Activated T-helper 2 cell treated with anti-CD3 and anti-CD28 coated beads, Interferon-gamma antibody, Interleukin-2, Interleukin-4, amounts not matched to agents 10 μg/mL and 5 μg/mL and 100 μg/mL, durations not matched to agents 14 hours and 24 hours and 36 hours (primary cell): ENCODE results near the gene DAGLB. TPM values are rescaled to one million over a fixed set of nuclear protein-coding genes. Genes with fewer than 3 reads are reported as not detected.
A peak's percentile ranks its signal among the peaks of the same experiment; 100 is the strongest.
"Not testable (repeated sequence)": the region's sequence is repeated elsewhere in the genome, so short reads cannot be mapped to it uniquely, and the experiment has no call there.

Source experiments
- DNase-seq: peaks from one replicate; pipeline ENCODE4 v3.0.0; 2021; ENCODE audit warnings: low spot score
- H3K27ac Mint-ChIP-seq: one replicate; pipeline ENCODE4 v1.8.0; 2021; ENCODE audit warnings: mixed read lengths
- H3K27me3 Mint-ChIP-seq: one replicate; pipeline ENCODE4 v1.8.0; 2021; ENCODE audit warnings: low read depth, mixed read lengths
- H3K36me3 Mint-ChIP-seq: one replicate; pipeline ENCODE4 v1.8.0; 2021; ENCODE audit warnings: low read depth, mixed read lengths
- H3K4me1 Mint-ChIP-seq: one replicate; pipeline ENCODE4 v1.8.0; 2021; ENCODE audit warnings: low read depth, mixed read lengths
- H3K4me3 Mint-ChIP-seq: one replicate; pipeline ENCODE4 v1.8.0; 2021; ENCODE audit warnings: low read depth, mild to moderate bottlenecking, moderate library complexity, mixed read lengths
- H3K9me3 Mint-ChIP-seq: one replicate; pipeline ENCODE4 v1.8.0; 2021; ENCODE audit warnings: mixed read lengths
- intact Hi-C: fragments of 100-400 bp; cut with micrococcal nuclease; formaldehyde crosslinking; loops from one replicate; pipeline ENCODE4 v1.15.1; 2023
- total RNA-seq: library from RNA; stranded (reverse); gene quantifications from 2 replicates; pipeline ENCODE4 v1.2.3, GENCODE V29; 2022

Gene DAGLB
- total RNA-seq, 1 donor from 2014 or later, result 22.3 TPM

DNA sequence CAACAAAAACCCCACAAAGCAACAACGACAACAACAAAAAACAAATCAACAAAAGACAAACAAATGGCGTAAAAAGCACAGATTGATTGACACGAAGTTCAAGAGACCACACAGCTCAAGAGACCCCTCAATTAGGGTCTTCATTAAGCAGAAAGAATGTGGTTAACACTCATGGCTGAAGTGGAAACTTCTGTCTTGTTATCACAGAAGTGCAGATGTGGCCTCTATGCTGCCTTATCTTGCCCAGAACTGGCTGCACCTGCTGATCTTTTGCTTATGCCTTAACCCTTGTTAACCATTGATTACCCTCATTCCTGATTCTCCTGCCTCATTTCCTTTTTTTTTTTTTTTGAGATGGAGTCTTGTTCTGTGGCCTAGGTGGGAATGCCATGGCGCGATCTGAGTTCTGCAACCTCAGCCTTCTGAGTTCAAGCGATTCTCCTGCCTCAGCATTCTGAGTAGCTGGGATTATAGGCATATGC, 3.5 kb upstream of the DAGLB start:
- H3K4me1 Mint-ChIP-seq, result peaks cover 8% of the 10 kb centered on the region
- DNase-seq, result no peak
- H3K27me3 Mint-ChIP-seq, result no peaks in the 10 kb centered on the region
- no peaks in the 10 kb centered on the region for H3K9me3 Mint-ChIP-seq
- no peaks in the 10 kb centered on the region for H3K36me3 Mint-ChIP-seq
- intact Hi-C loops, result no loop called here
- H3K27ac Mint-ChIP-seq, result no peak overlapping the region
- H3K4me3 Mint-ChIP-seq, result no peak overlapping the region

DNA sequence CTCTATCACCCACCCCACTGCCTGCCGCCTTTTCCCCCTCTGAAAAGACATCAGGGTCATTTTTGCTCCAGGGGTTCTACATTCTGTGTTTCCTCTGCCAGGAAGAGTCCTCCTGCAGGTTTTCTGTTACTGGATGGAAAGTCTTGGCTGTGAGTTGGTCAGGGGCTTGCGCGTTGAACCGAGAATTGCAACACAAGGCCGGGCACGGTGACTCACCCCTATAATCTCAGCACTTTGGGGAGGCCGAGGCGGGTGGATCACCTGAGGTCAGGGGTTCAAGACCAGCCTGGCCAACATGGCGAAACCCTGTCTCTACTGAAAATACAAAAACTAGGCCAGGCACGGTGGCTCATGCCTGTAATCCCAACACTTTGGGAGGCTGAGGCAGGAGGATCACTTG, 2.8 kb upstream of the DAGLB start:
- intact Hi-C loops, DNase-seq, H3K9me3 Mint-ChIP-seq, H3K27me3 Mint-ChIP-seq, H3K27ac Mint-ChIP-seq, H3K36me3 Mint-ChIP-seq: not testable (repeated sequence)
- H3K4me1 Mint-ChIP-seq, result peaks cover 12% of the 10 kb centered on the region
- H3K4me3 Mint-ChIP-seq, result peak overlapping the region; percentile 26

GRCh38 chr7:6449884-6450283, 2.1 kb upstream of the DAGLB start:
- not testable (repeated sequence) for DNase-seq, H3K4me3 Mint-ChIP-seq, H3K27ac Mint-ChIP-seq, H3K27me3 Mint-ChIP-seq, H3K9me3 Mint-ChIP-seq
- H3K4me1 Mint-ChIP-seq, result peaks cover 15% of the 10 kb centered on the region
- peaks cover 11% of the 10 kb centered on the region for H3K36me3 Mint-ChIP-seq
- intact Hi-C loops, result loop anchor here (5.0 kb wide), 1 partner anchor 257 kb away; the partner anchor contains the start of gene ZNF12

DNA sequence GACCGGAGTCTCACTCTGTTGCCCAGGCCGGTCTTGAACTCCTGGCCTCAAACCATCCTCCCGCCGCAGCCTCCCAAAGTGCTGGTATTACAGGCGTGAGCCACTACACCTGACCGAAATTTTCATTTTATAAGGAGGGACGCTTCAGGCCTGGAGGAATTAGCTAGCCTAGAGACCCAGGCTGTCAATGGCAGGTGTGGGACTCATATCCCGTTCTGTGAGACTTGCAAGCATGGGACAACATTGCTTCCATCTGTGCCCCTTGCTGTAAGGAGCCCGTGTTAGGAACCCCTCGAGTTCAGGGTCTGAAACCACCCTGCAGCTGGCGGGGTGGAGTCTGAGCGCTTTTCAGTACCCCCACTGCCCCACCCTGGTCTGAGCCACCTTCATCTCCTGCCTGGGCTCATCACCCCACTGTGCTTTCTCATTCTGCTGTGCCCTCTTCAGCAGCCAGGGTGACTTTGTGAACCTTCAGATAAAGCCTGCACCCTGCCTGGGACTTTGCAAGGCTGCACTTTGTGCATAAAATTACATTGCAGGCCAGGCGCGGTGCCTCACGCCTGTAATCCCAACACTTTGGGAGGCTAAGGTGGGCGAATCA, 1.3 kb upstream of the DAGLB start:
- peaks cover 20% of the 10 kb centered on the region for H3K36me3 Mint-ChIP-seq
- intact Hi-C loops, result loop anchor here (5.0 kb wide), 1 partner anchor 258 kb away; the partner anchor contains the start of gene ZNF12
- H3K4me1 Mint-ChIP-seq, result peaks cover 15% of the 10 kb centered on the region
- no peaks in the 10 kb centered on the region for H3K9me3 Mint-ChIP-seq
- no peaks in the 10 kb centered on the region for H3K27me3 Mint-ChIP-seq
- DNase-seq, result no peak
- H3K4me3 Mint-ChIP-seq, result peak overlapping the region; percentile 56
- peak overlapping the region; percentile 39 for H3K27ac Mint-ChIP-seq

GRCh38 chr7:6446838-6447580, 745 bp downstream of the DAGLB start:
- H3K4me1 Mint-ChIP-seq, result peaks cover 25% of the 10 kb centered on the region
- H3K27ac Mint-ChIP-seq, result peak overlapping the region; percentile 90
- H3K9me3 Mint-ChIP-seq, result no peaks in the 10 kb centered on the region
- DNase-seq, result peak; percentile 21
- H3K36me3 Mint-ChIP-seq, result peaks cover 35% of the 10 kb centered on the region
- H3K27me3 Mint-ChIP-seq, result no peaks in the 10 kb centered on the region
- intact Hi-C loops, result loop anchor here (1.0 to 5.0 kb wide), 2 partner anchors 12 to 260 kb away; partner anchors contain the start of gene ZNF12
- peak overlapping the region; percentile 92 for H3K4me3 Mint-ChIP-seq

DNA sequence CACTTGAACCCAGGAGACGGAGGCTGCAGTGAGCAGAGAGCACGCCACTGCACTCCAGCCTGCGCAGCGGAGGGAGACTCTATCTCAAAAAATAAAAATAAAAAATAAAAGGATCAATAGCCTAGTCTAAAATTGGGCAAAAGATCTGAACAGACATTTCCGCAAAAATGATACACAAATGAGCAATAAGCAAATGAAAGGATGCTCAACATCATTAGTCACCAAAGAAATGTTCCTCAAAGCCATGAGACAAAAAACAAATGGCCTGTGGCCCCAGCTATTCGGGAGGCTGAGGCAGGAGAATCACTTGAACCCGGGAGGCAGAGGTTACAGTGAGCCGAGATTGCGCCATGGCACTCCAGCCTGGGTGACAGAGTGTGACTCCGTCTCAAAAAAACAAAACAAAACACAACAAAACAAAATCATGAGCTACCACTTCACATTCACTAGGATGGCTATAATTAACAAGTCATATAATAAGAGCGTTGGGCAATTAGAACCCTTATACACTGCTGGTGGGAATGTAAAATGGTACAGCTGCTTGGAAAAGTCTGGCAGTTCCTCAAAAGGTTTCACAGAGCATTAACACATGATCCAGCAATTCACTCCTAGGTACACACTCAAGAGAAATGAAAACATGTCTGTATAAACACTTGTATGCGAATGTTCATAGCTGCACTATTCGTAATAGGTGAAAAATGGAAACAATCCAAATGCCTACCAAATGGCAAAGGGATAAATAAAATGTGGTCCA, 3.1 kb downstream of the DAGLB start:
- Mint-ChIP-seq H3K9me3 (no peaks in the 10 kb centered on the region), H3K4me3 (no peak overlapping the region)

DNA sequence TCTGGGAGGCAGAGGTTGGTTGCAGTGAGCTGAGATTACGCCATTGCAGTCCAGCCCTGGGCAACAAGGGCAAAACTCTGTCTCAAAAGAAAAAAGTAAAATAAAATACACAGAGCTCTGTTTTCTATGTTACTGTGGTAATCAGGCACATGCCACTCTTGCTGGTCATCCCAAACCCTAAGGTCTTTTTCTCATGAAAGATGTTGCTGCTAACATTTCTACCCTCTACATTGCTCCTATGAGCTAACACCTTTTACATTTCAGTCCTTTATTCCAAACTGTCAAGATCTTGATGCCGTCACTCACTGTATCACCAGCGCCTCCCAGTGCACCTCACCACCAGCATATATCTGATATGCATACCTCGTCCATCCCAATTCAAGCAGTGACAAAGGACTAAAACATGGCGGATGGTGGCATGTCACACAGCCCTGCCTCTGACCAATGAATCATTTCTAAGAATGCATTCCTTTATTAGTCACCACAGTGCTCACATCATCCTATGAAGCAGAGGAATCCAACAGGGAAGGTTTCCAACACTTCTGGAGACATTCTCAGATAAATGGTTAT, 4.3 kb downstream of the DAGLB start:
- H3K9me3 Mint-ChIP-seq, result no peaks in the 10 kb centered on the region
- intact Hi-C loops, result no loop called here
- H3K4me3 Mint-ChIP-seq, result no peak overlapping the region
- H3K36me3 Mint-ChIP-seq, result peaks cover 47% of the 10 kb centered on the region
- no peaks in the 10 kb centered on the region for H3K27me3 Mint-ChIP-seq
- H3K4me1 Mint-ChIP-seq, result peaks cover 29% of the 10 kb centered on the region
- no peak overlapping the region for H3K27ac Mint-ChIP-seq
- no peak for DNase-seq

More for the DNA sequence above, 3.1 kb downstream of the DAGLB start:
- intact Hi-C loops, result loop anchor here (5.0 kb wide), 1 partner anchor 263 kb away; the partner anchor contains the start of gene ZNF12
- Mint-ChIP-seq H3K4me1 (peaks cover 26% of the 10 kb centered on the region), H3K36me3 (peaks cover 42% of the 10 kb centered on the region), H3K27ac (no peak overlapping the region), H3K27me3 (no peaks in the 10 kb centered on the region)
- no peak for DNase-seq

DNA sequence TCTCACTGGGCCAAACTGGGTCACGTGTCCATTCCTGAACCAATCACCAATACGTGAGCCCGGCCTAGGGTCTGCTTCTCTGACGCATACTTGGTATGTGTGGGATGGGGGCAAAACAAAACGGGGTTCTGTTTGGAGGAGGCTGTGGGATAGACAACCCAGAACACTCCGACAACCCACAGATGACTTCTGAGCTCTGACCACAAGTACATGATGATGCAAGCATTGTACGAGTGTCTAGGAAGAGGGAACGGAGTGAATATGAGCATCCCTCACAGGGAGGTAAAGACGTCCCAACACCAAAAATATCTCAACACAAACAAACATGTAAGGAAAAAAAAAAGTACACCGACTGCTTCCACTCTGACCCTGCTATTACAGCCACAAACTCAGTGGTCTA, 5.6 kb downstream of the DAGLB start:
- Mint-ChIP-seq H3K4me1 (peaks cover 34% of the 10 kb centered on the region), H3K27ac (no peak overlapping the region), H3K9me3 (no peaks in the 10 kb centered on the region), H3K36me3 (peaks cover 47% of the 10 kb centered on the region), H3K4me3 (no peak overlapping the region), H3K27me3 (no peaks in the 10 kb centered on the region)
- intact Hi-C loops, result no loop called here
- no peak for DNase-seq

DNA sequence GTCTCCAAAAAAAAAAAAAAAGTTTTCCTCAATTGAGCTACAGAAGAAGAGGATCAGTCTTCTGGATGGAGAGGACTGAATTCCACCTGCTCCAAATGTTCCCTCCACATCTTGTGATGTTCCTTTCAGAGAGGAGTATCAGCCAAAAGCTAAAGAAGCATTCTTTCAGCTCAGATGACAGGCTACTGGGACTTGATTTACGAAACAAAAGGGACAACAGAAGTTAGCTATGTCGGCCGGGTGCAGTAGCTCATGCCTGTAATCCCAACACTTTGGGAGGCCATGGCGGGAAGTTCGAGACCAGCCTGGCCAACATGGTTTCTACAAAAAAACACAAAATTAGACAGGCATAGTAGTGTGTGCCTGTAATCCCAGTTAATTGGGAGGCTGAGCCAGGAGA, 7.4 kb downstream of the DAGLB start:
- no peak for DNase-seq
- intact Hi-C loops, result no loop called here
- H3K4me1 Mint-ChIP-seq, result peaks cover 41% of the 10 kb centered on the region
- H3K9me3 Mint-ChIP-seq, result no peaks in the 10 kb centered on the region
- H3K27ac Mint-ChIP-seq, result no peak overlapping the region
- H3K27me3 Mint-ChIP-seq, result no peaks in the 10 kb centered on the region
- H3K36me3 Mint-ChIP-seq, result peaks cover 51% of the 10 kb centered on the region
- no peak overlapping the region for H3K4me3 Mint-ChIP-seq

DNA sequence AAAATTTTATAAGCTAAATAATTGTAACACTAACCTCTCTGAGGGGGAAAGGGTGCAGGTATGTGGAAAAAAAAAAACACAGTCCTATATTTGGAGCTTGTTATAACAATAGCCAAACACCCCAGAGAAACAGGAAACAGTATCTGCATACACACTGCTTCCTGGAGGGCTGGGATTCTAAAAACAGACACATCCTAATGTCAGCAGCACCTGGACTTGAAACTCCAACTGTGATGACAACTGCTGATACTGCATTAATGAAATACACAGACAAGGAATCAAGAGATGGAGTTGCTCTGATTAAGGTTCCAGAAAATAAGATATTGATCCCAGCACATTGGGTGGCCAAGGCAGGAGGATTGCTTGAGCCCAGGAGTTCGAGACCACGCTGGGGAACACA, 9.3 kb downstream of the DAGLB start:
- peaks cover 42% of the 10 kb centered on the region for H3K36me3 Mint-ChIP-seq
- DNase-seq, result no peak
- H3K27me3 Mint-ChIP-seq, result no peaks in the 10 kb centered on the region
- H3K4me3 Mint-ChIP-seq, result no peak overlapping the region
- peaks cover 33% of the 10 kb centered on the region for H3K4me1 Mint-ChIP-seq
- intact Hi-C loops, result loop anchor here (5.0 to 10.0 kb wide), 2 partner anchors 51 to 434 kb away; partner anchors contain the start of genes AIMP2 and PMS2
- no peaks in the 10 kb centered on the region for H3K9me3 Mint-ChIP-seq
- no peak overlapping the region for H3K27ac Mint-ChIP-seq

- Mint-ChIP-seq H3K4me1 (peaks cover 30% of the 10 kb centered on the region), H3K4me3 (no peak overlapping the region), H3K27me3 (no peaks in the 10 kb centered on the region), H3K36me3 (peaks cover 40% of the 10 kb centered on the region), H3K27ac (no peak overlapping the region), H3K9me3 (no peaks in the 10 kb centered on the region)
- DNase-seq, result no peak
- intact Hi-C loops, result loop anchor here (5.0 to 10.0 kb wide), 2 partner anchors 50 to 432 kb away; partner anchors contain the start of genes AIMP2 and PMS2
Observed at GRCh38 chr7:6437251-6437650, 10.5 kb downstream of the DAGLB start.

GRCh38 chr7:6436385-6436685, 11.4 kb downstream of the DAGLB start:
- Mint-ChIP-seq H3K4me3 (peak overlapping the region; percentile 69), H3K36me3 (peaks cover 34% of the 10 kb centered on the region), H3K27me3 (no peaks in the 10 kb centered on the region), H3K4me1 (peaks cover 27% of the 10 kb centered on the region), H3K27ac (peak overlapping the region; percentile 79), H3K9me3 (no peaks in the 10 kb centered on the region)
- DNase-seq, result peak; percentile 28
- intact Hi-C loops, result loop anchor here (5.0 to 10.0 kb wide), 2 partner anchors 49 to 432 kb away; partner anchors contain the start of genes AIMP2 and PMS2
